ENCODE results near the gene PDGFD. TPM values are rescaled to one million over a fixed set of nuclear protein-coding genes. Genes with fewer than 3 reads are reported as not detected.

PDGFD gene
- total and polyA plus RNA-seq, 2 donors (not counting 3 experiments of a cell fraction or from before 2014, with no cell fraction given): 6.3 to 13.1 TPM

GRCh38 chr11:104142698-104143097 lies 21.2 kb downstream of the PDGFD start:
- ChIA-PET CTCF (no interaction called here), POLR2A (no interaction called here)
- Histone ChIP-seq H3K9me3 (replicated peaks; ENCODE audit: control insufficient read depth, insufficient read depth, low read length) (no peaks in the 10 kb centered on the region), H4K20me1 (replicated peaks; ENCODE audit: control insufficient read depth, extremely low read depth, insufficient read depth, low read length) (no peaks in the 10 kb centered on the region), H2AFZ (ENCODE audit: low read depth, low read length) (no peak overlapping the region), H3K9me1 (replicated peaks; ENCODE audit: control insufficient read depth, extremely low read depth, insufficient read depth, low read length) (no peaks in the 10 kb centered on the region), H3K4me1 (ENCODE audit: control insufficient read depth, extremely low read depth, insufficient read depth, low read length) (no peaks in the 10 kb centered on the region), H3K79me2 (ENCODE audit: control insufficient read depth, insufficient read depth, low read length) (no peaks in the 10 kb centered on the region), H3K27ac (ENCODE audit: insufficient read depth, low read depth, low read length) (no peak overlapping the region), H3K9ac (replicated peaks; ENCODE audit: extremely low read depth, insufficient read depth, low read length) (no peak overlapping the region), H3K36me3 (ENCODE audit: control insufficient read depth in 2 of 2, extremely low read depth in 1 of 2, insufficient read depth in 2 of 2, low read length in 2 of 2) (no peaks in the 10 kb centered on the region), H3K4me3 (replicated peaks in 1 of 3; ENCODE audit: insufficient read depth in 1 of 3, low read depth in 1 of 3, low read length in 3 of 3) (no peak overlapping the region), H3K4me2 (ENCODE audit: insufficient read depth, low read length) (no peak overlapping the region), H3K27me3 (ENCODE audit: control insufficient read depth in 2 of 2, insufficient read depth in 2 of 2, low read length in 2 of 2) (no peaks in the 10 kb centered on the region)
- intact Hi-C loops (cut with micrococcal nuclease) (no loop called here), dilution Hi-C loops (cut with MboI; ENCODE audit: extremely low pct_ligation_motif_present, low sequenced_read_pairs) (no loop called here)
- no peak for FAIRE-seq
- DNase-seq (ENCODE audit: low read depth, low spot score): no peak
- TF ChIP-seq MAX (IDR thresholded peaks at IDR 0.05; ENCODE audit: insufficient read depth, insufficient read length) (no peak), MYC (IDR thresholded peaks at IDR 0.05; ENCODE audit: low read depth, low read length) (no peak), CTCF (IDR thresholded peaks at IDR 0.05; ENCODE audit: extremely low read depth in 1 of 2, insufficient read depth in 1 of 2, low read depth in 1 of 2, low read length in 2 of 2) (no peak), JUN (IDR thresholded peaks at IDR 0.05; ENCODE audit: borderline replicate concordance, insufficient read depth, insufficient read length, low read depth) (no peak), EZH2 (IDR thresholded peaks at IDR 0.05; ENCODE audit: borderline replicate concordance, low read depth, low read length, severe bottlenecking) (no peak), FOS (IDR thresholded peaks at IDR 0.05; ENCODE audit: borderline replicate concordance, insufficient read depth, low read length) (no peak)
- BruUV-seq (replicated peaks): no TSS peak

Data from endothelial cell of umbilical vein (primary cell).